IPS-18a (cell line): ENCODE measurements around the gene LDLRAD4.

Experiments
- H3K27ac ChIP-seq: one replicate; pipeline ENCODE4 v1.5.1; 2013; ENCODE audit warnings: low read length
- H3K27me3 ChIP-seq: one replicate; pipeline ENCODE4 v1.6.1; 2013; ENCODE audit warnings: mild to moderate bottlenecking, low read length; ENCODE audit not compliant: control insufficient read depth, insufficient read depth
- H3K36me3 ChIP-seq: one replicate; pipeline ENCODE4 v1.6.1; 2013; ENCODE audit warnings: low read depth, low read length; ENCODE audit not compliant: control insufficient read depth
- H3K4me1 ChIP-seq: one replicate; pipeline ENCODE4 v1.6.1; 2013; ENCODE audit warnings: low read depth, low read length; ENCODE audit not compliant: control insufficient read depth
- H3K4me3 ChIP-seq: one replicate; pipeline ENCODE4 v1.5.1; 2013; ENCODE audit warnings: low read length
- H3K9ac ChIP-seq: one replicate; pipeline ENCODE4 v1.6.1; 2013; ENCODE audit warnings: mild to moderate bottlenecking, low read length, moderate library complexity
- H3K9me3 ChIP-seq: one replicate; pipeline ENCODE4 v1.6.1; 2013; ENCODE audit warnings: low read depth, low read length; ENCODE audit not compliant: control insufficient read depth

Gene LDLRAD4

DNA sequence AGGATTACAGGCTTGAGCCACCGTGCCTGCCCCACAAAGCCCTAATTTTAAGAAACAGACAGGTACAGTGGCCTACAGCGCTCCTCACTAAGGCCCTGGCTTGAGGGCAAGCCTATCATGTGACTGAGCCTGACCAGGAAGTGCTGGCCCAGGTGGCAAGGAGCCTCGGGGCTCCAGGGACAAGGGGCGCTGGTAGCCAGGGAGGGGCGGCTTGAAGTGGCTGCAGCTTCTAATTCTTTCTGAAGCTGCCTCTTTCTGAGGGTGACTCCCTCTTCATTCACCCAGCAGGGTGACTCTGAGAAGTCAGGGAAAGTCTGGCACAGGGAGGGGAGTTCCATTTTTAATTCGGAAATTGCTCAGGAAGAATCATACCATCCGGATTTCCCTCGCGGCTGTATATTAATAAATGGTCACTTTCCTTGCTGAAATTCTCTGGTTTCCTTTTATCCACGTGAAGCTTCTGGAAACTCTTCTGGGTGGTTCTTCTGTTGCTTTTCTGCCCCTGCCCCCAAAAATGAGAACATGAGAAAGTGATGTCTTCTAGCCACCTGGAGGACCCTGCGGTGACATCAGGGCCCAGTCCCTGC is 392.1 kb downstream of the LDLRAD4 start:
- Histone ChIP-seq H3K9me3 (no peaks in the 10 kb centered on the region), H3K27me3 (peaks cover 41% of the 10 kb centered on the region), H3K4me3 (peak overlapping the region; percentile 38), H3K36me3 (no peaks in the 10 kb centered on the region), H3K27ac (no peak overlapping the region), H3K4me1 (peaks cover 7% of the 10 kb centered on the region), H3K9ac (no peak overlapping the region)

GRCh38 chr18:13611142-13611600 is 392.6 kb downstream of the LDLRAD4 start:
- Histone ChIP-seq H3K27ac (no peak overlapping the region), H3K4me3 (peak overlapping the region; percentile 38), H3K9me3 (no peaks in the 10 kb centered on the region), H3K36me3 (no peaks in the 10 kb centered on the region), H3K4me1 (peaks cover 7% of the 10 kb centered on the region), H3K9ac (peak overlapping the region; percentile 48), H3K27me3 (peaks cover 41% of the 10 kb centered on the region)

GRCh38 chr18:13611601-13612195 is 393.1 kb downstream of the LDLRAD4 start:
- Histone ChIP-seq H3K27ac (no peak overlapping the region), H3K4me3 (peak overlapping the region; percentile 38)

DNA sequence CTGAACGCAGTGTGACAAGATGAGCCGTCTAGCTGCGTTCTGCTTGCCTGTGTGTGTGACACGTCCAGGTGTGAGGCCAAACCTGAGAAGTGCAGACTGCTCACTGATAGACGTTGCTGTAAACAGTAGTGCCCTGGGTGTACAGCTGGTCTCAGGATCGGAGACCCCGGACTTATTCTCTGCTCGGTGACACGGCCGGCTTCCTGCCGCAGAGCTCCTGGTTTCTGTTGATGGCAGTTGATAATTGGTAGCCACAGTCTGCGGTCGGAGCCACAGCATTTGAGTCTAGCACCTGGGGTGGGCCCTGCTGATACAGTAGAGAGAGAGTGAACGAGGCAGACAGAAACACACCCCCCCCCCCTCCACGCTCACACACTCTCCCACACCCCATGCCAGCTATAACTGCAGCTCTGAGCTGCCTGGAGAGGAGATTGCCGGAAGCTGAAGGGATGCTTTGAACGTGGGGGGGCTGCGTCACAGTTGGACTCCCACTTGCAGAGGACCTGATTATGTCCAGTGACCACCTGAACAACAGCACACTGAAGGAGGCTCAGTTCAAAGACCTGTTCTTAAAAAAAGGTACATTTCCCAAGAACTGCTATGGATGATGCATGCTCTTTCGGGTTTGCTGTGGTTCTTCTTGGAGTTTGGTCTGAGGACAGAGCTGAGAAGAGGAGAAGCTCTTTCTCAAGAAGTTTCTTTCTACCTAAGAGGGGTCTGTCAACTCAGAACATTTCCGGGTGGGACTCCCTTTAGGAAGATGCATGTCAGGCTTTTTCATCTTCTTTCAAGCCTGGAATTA is 393.8 kb downstream of the LDLRAD4 start:
- peaks cover 41% of the 10 kb centered on the region for H3K27me3 ChIP-seq
- H3K4me3 ChIP-seq = peak overlapping the region; percentile 38
- H3K27ac ChIP-seq = no peak overlapping the region
- H3K4me1 ChIP-seq = peaks cover 7% of the 10 kb centered on the region
- no peak overlapping the region for H3K9ac ChIP-seq
- H3K9me3 ChIP-seq = no peaks in the 10 kb centered on the region
- H3K36me3 ChIP-seq = no peaks in the 10 kb centered on the region

More at GRCh38 chr18:13611601-13612195, 393.1 kb downstream of the LDLRAD4 start:
- H3K27me3 ChIP-seq = peaks cover 41% of the 10 kb centered on the region
- H3K4me1 ChIP-seq = peaks cover 7% of the 10 kb centered on the region
- no peaks in the 10 kb centered on the region for H3K9me3 ChIP-seq
- H3K36me3 ChIP-seq = no peaks in the 10 kb centered on the region
- peak overlapping the region; percentile 48 for H3K9ac ChIP-seq

DNA sequence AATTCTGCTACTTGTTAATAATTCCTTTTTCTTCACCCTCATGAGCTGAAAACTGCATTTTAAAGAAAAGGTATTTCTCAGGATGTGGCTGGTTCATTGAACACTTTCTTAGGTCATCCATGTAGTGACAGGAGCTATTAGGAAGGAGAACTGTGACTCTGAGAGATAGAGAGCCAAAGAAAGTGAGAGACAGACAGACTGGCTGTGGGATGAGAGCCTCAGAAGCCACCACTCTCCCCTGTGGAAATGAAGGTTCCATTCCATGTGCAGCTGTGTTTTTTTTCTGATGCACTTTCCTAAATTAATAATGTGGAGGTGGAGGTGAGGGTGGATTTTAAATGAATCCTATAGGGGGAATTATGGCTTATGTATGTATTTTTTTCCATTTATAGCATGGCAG is 394.5 kb downstream of the LDLRAD4 start:
- Histone ChIP-seq H3K27me3 (peaks cover 41% of the 10 kb centered on the region), H3K9me3 (no peaks in the 10 kb centered on the region), H3K4me1 (peaks cover 7% of the 10 kb centered on the region), H3K9ac (no peak overlapping the region), H3K4me3 (no peak overlapping the region), H3K36me3 (no peaks in the 10 kb centered on the region), H3K27ac (no peak overlapping the region)

- H3K27ac ChIP-seq = no peak overlapping the region
- H3K4me1 ChIP-seq = peaks cover 7% of the 10 kb centered on the region
- peaks cover 41% of the 10 kb centered on the region for H3K27me3 ChIP-seq
- H3K9ac ChIP-seq = no peak overlapping the region
- no peak overlapping the region for H3K4me3 ChIP-seq
- no peaks in the 10 kb centered on the region for H3K9me3 ChIP-seq
- no peaks in the 10 kb centered on the region for H3K36me3 ChIP-seq
Observed at GRCh38 chr18:13613591-13614501, 395.3 kb downstream of the LDLRAD4 start.

DNA sequence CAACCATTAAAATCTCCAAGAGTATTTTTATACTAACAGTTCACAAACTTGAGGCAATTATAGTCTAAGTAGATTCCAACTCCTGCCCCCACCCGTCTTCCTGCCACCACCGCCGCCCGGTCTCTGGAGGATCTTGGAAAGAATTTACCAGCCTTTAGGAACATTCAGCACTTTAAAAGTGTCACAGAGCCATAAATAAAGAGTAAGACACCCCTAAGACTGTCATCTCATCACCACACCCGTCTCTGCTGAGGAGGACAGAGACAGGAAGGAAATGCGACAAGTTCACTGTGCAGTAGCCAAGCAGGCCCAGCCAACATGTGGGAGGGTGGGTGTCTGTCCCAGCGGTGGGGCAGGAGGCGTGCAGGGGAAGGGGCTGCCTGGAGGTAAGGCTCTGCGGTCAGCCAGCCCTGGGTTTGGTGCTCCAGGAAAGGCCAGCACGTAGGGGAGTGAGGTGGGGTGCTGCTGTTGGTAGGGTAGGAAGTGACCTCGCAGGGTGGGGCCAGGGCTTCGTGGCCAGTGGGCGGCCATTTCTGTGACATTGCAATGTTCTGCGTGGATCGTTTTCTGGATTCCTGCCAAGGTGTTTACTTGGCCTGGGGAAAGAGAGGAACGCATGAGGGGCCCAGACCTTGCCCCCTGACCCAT is 396.2 kb downstream of the LDLRAD4 start:
- Histone ChIP-seq H3K9ac (no peak overlapping the region), H3K9me3 (no peaks in the 10 kb centered on the region), H3K27ac (no peak overlapping the region), H3K36me3 (no peaks in the 10 kb centered on the region), H3K4me3 (no peak overlapping the region), H3K27me3 (peaks cover 41% of the 10 kb centered on the region), H3K4me1 (peaks cover 7% of the 10 kb centered on the region)

- Histone ChIP-seq H3K27ac (no peak overlapping the region), H3K36me3 (no peaks in the 10 kb centered on the region), H3K9ac (no peak overlapping the region), H3K4me1 (peaks cover 6% of the 10 kb centered on the region), H3K4me3 (no peak overlapping the region), H3K9me3 (no peaks in the 10 kb centered on the region), H3K27me3 (peaks cover 38% of the 10 kb centered on the region)
Observed at GRCh38 chr18:13615432-13615861, 396.9 kb downstream of the LDLRAD4 start.

- Histone ChIP-seq H3K27ac (no peak overlapping the region), H3K27me3 (peaks cover 32% of the 10 kb centered on the region), H3K36me3 (no peaks in the 10 kb centered on the region), H3K9me3 (no peaks in the 10 kb centered on the region), H3K4me1 (no peaks in the 10 kb centered on the region), H3K4me3 (no peak overlapping the region), H3K9ac (no peak overlapping the region)
Observed at GRCh38 chr18:13616041-13616440, 397.5 kb downstream of the LDLRAD4 start.

DNA sequence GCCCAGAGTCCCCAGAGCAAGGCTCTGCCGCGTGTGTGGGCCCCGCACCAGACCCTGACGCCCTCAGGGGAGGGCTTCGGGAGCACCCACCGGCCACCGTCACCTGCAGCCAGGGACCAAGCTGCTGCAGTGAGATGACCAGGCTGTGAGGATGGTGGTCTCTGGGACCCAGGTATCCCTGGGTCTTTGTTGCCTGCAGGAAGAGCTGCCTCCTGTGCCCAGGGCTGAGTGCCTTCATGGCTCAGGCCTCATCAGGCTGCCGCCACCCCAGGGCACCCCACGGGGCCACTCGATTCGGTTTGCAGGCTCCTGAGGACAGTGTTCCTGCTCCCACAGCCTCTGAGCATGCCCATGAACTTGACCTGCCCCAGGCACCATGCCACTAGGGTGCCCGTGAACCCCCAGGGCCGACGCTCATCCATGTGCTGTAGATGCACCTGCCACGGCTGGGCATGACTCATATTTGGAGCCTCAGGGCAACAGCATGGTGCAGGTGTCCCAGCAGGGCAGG is 398.0 kb downstream of the LDLRAD4 start:
- H3K9ac ChIP-seq = no peak overlapping the region
- H3K36me3 ChIP-seq = no peaks in the 10 kb centered on the region
- H3K4me3 ChIP-seq = no peak overlapping the region
- H3K27me3 ChIP-seq = peaks cover 27% of the 10 kb centered on the region
- no peaks in the 10 kb centered on the region for H3K9me3 ChIP-seq
- no peaks in the 10 kb centered on the region for H3K4me1 ChIP-seq
- H3K27ac ChIP-seq = no peak overlapping the region
